HEK293 (cell line): ENCODE results near the gene MEIKIN.
A peak's percentile ranks its signal among the peaks of the same experiment; 100 is the strongest.

Experiments
- BCL11B ChIP-seq: fragments of 450-650 bp; formaldehyde crosslinking; IDR thresholded peaks from 2 replicates; pipeline ENCODE4 v1.5.1; 2016; ENCODE audit warnings: low read depth, missing biosample characterization, missing genetic modification characterization
- ELK4 ChIP-seq: IDR thresholded peaks from 2 replicates; pipeline ENCODE4 v1.6.1; 2011; ENCODE audit warnings: mild to moderate bottlenecking, low read depth, low read length, borderline replicate concordance
- KLF16 ChIP-seq: fragments of 450-650 bp; formaldehyde crosslinking; IDR thresholded peaks from 2 replicates; pipeline ENCODE4 v1.5.1; 2017; ENCODE audit warnings: missing biosample characterization, missing genetic modification characterization
- KLF8 ChIP-seq: fragments of 450-650 bp; formaldehyde crosslinking; IDR thresholded peaks from 2 replicates; pipeline ENCODE4 v1.5.1; 2016; ENCODE audit warnings: missing biosample characterization, missing genetic modification characterization
- MEIS1 ChIP-seq: sonication (generic); formaldehyde crosslinking; IDR thresholded peaks from 2 replicates; pipeline ENCODE4 v1.8.1; 2022; ENCODE audit warnings: missing genetic modification reagents, mild to moderate bottlenecking, borderline replicate concordance
- MYNN ChIP-seq: fragments of 450-650 bp; formaldehyde crosslinking; IDR thresholded peaks from 2 replicates; pipeline ENCODE4 v1.5.1; 2016; ENCODE audit warnings: missing biosample characterization, missing genetic modification characterization, borderline replicate concordance
- OVOL3 ChIP-seq: fragments of 450-650 bp; formaldehyde crosslinking; IDR thresholded peaks from 2 replicates; pipeline ENCODE4 v1.5.1; 2016; ENCODE audit warnings: missing biosample characterization, missing genetic modification characterization
- REST ChIP-seq: fragments of 450-650 bp; formaldehyde crosslinking; IDR thresholded peaks from 2 replicates; pipeline ENCODE4 v1.5.1; 2016; ENCODE audit warnings: missing biosample characterization, missing genetic modification characterization
- SCRT2 ChIP-seq: fragments of 450-650 bp; formaldehyde crosslinking; IDR thresholded peaks from 2 replicates; pipeline ENCODE4 v1.5.1; 2016; ENCODE audit warnings: missing biosample characterization, missing genetic modification characterization
- YY1 ChIP-seq: fragments of 450-650 bp; formaldehyde crosslinking; IDR thresholded peaks from 2 replicates; pipeline ENCODE4 v1.5.1; 2018; ENCODE audit warnings: missing biosample characterization, missing genetic modification characterization
- ZBTB20 ChIP-seq: fragments of 450-650 bp; formaldehyde crosslinking; IDR thresholded peaks from 2 replicates; pipeline ENCODE4 v1.5.1; 2016; ENCODE audit warnings: missing biosample characterization, missing genetic modification characterization
- ZBTB8A ChIP-seq: fragments of 450-650 bp; formaldehyde crosslinking; IDR thresholded peaks from 2 replicates; pipeline ENCODE4 v1.5.1; 2016; ENCODE audit warnings: missing biosample characterization, missing genetic modification characterization
- ZFHX2 ChIP-seq: fragments of 450-650 bp; formaldehyde crosslinking; conservative IDR thresholded peaks from 2 replicates; pipeline ENCODE4 v1.5.1; 2016; ENCODE audit warnings: missing biosample characterization, missing genetic modification characterization
- ZFP37 ChIP-seq: fragments of 450-650 bp; formaldehyde crosslinking; IDR thresholded peaks from 2 replicates; pipeline ENCODE4 v1.5.1; 2016; ENCODE audit warnings: missing biosample characterization, missing genetic modification characterization
- ZIC2 ChIP-seq: fragments of 450-650 bp; formaldehyde crosslinking; IDR thresholded peaks from 2 replicates; pipeline ENCODE4 v1.5.1; 2016; ENCODE audit warnings: missing biosample characterization, missing genetic modification characterization
- ZNF202 ChIP-seq: fragments of 450-650 bp; formaldehyde crosslinking; IDR thresholded peaks from 2 replicates; pipeline ENCODE4 v1.5.1; 2016; ENCODE audit warnings: missing biosample characterization, missing genetic modification characterization, borderline replicate concordance
- ZNF391 ChIP-seq: fragments of 450-650 bp; formaldehyde crosslinking; IDR thresholded peaks from 2 replicates; pipeline ENCODE4 v1.5.1; 2016; ENCODE audit warnings: low read depth, missing biosample characterization, missing genetic modification characterization, borderline replicate concordance
- ZNF394 ChIP-seq: fragments of 450-650 bp; formaldehyde crosslinking; IDR thresholded peaks from 2 replicates; pipeline ENCODE4 v1.5.1; 2016; ENCODE audit warnings: missing biosample characterization, missing genetic modification characterization, mild to moderate bottlenecking, moderate library complexity, borderline replicate concordance
- ZNF398 ChIP-seq: fragments of 450-650 bp; formaldehyde crosslinking; IDR thresholded peaks from 2 replicates; pipeline ENCODE4 v1.5.1; 2017; ENCODE audit warnings: missing biosample characterization, missing genetic modification characterization
- ZNF501 ChIP-seq: fragments of 450-650 bp; formaldehyde crosslinking; IDR thresholded peaks from 2 replicates; pipeline ENCODE4 v1.5.1; 2016; ENCODE audit warnings: missing biosample characterization, missing genetic modification characterization
- ZNF510 ChIP-seq: fragments of 450-650 bp; formaldehyde crosslinking; IDR thresholded peaks from 2 replicates; pipeline ENCODE4 v1.5.1; 2018; ENCODE audit warnings: mild to moderate bottlenecking, missing genetic modification characterization, missing biosample characterization; ENCODE audit not compliant: insufficient replicate concordance
- ZNF530 ChIP-seq: fragments of 450-650 bp; formaldehyde crosslinking; IDR thresholded peaks from 2 replicates; pipeline ENCODE4 v1.5.1; 2016; ENCODE audit warnings: low read depth, missing biosample characterization, missing genetic modification characterization
- ZNF558 ChIP-seq: fragments of 450-650 bp; formaldehyde crosslinking; IDR thresholded peaks from 2 replicates; pipeline ENCODE4 v1.5.1; 2016; ENCODE audit warnings: missing biosample characterization, missing genetic modification characterization
- ZNF610 ChIP-seq: fragments of 450-650 bp; formaldehyde crosslinking; IDR thresholded peaks from 2 replicates; pipeline ENCODE4 v1.5.1; 2016; ENCODE audit warnings: missing biosample characterization, missing genetic modification characterization, borderline replicate concordance
- ZNF623 ChIP-seq: fragments of 450-650 bp; formaldehyde crosslinking; IDR thresholded peaks from 2 replicates; pipeline ENCODE4 v1.5.1; 2016; ENCODE audit warnings: missing biosample characterization, missing genetic modification characterization
- ZNF677 ChIP-seq: fragments of 450-650 bp; IDR thresholded peaks from 2 replicates; pipeline ENCODE4 v1.5.0; 2018; ENCODE audit warnings: missing biosample characterization, mild to moderate bottlenecking, missing genetic modification characterization, moderate library complexity
- ZSCAN23 ChIP-seq: fragments of 450-650 bp; formaldehyde crosslinking; IDR thresholded peaks from 2 replicates; pipeline ENCODE4 v1.5.1; 2016; ENCODE audit warnings: missing biosample characterization, missing genetic modification characterization
- TF ChIP-seq, protein P1 (sequence below): fragments of 450-650 bp; formaldehyde crosslinking; IDR thresholded peaks from 2 replicates; pipeline ENCODE4 v1.5.1; 2016; ENCODE audit warnings: missing biosample characterization, missing genetic modification characterization

The MEIKIN gene

GRCh38 chr5:131795879-131796792 lies 149.3 kb downstream of the MEIKIN start (continued):
- TF ChIP-seq ELK4 (no peak), KLF16 (tag by site-specific recombination) (no peak), ZNF510 (tag by site-specific recombination) (no peak), REST (tag by site-specific recombination) (0 out of 2 replicates have a peak, but pooled peaks have one; percentile 23), KLF8 (no peak), MEIS1 (CRISPR knock-in tag) (no peak), ZNF610 (tag by site-specific recombination) (0 out of 2 replicates have a peak, but pooled peaks have one; percentile 20), ZNF530 (tag by site-specific recombination) (no peak), MYNN (tag by site-specific recombination) (no peak), ZBTB8A (tag by site-specific recombination) (no peak), ZNF558 (tag by site-specific recombination) (no peak), ZNF623 (0 out of 2 replicates have a peak, but pooled peaks have one; percentile 7), ZBTB20 (tag by site-specific recombination) (0 out of 2 replicates have a peak, but pooled peaks have one; percentile 31), BCL11B (peak; percentile 14; the same call in 1 of the 2 replicates), ZNF398 (0 out of 2 replicates have a peak, but pooled peaks have one; percentile 16), ZNF391 (peak; percentile 49; the same call in 1 of the 2 replicates), ZFP37 (tag by site-specific recombination) (peak; percentile 29; the same call in 1 of the 2 replicates), ZNF501 (tag by site-specific recombination) (no peak), ZNF677 (no peak), OVOL3 (tag by site-specific recombination) (no peak), ZSCAN23 (tag by site-specific recombination) (no peak), ZFHX2 (tag by site-specific recombination) (no peak), YY1 (tag by site-specific recombination) (0 out of 2 replicates have a peak, but pooled peaks have one; percentile 43), ZNF394 (0 out of 2 replicates have a peak, but pooled peaks have one; percentile 9), ZIC2 (tag by site-specific recombination) (no peak), SCRT2 (tag by site-specific recombination) (peak; percentile 92), ZNF202 (tag by site-specific recombination) (no peak)
- TF ChIP-seq, protein P1, sequence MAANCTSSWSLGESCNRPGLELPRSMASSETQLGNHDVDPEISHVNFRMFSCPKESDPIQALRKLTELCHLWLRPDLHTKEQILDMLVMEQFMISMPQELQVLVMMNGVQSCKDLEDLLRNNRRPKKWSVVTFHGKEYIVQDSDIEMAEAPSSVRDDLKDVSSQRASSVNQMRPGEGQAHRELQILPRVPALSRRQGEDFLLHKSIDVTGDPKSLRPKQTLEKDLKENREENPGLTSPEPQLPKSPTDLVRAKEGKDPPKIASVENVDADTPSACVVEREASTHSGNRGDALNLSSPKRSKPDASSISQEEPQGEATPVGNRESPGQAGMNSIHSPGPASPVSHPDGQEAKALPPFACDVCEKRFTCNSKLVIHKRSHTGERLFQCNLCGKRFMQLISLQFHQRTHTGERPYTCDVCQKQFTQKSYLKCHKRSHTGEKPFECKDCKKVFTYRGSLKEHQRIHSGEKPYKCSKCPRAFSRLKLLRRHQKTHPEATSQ (tag by site-specific recombination): no peak
